ENCODE measurements around the gene PRKCSH.
"Not testable (repeated sequence)": the region's sequence is repeated elsewhere in the genome, so short reads cannot be mapped to it uniquely, and the experiment has no call there.

The PRKCSH gene

GRCh38 chr19:11475343-11475742, 39.9 kb downstream of the PRKCSH start:
- not testable (repeated sequence) for DNase-seq (ENCODE audit: low read depth, low spot score)

- DNase-seq (ENCODE audit: low read depth, low spot score), result no peak
Measured at GRCh38 chr19:11475861-11476260, 40.4 kb downstream of the PRKCSH start.

GRCh38 chr19:11478167-11479089, 43.0 kb downstream of the PRKCSH start:
- DNase-seq (ENCODE audit: low read depth, low spot score), result no peak

GRCh38 chr19:11479090-11479897, 43.9 kb downstream of the PRKCSH start:
- peak; percentile 88 for DNase-seq (ENCODE audit: low read depth, low spot score)

GRCh38 chr19:11479898-11480714, 44.7 kb downstream of the PRKCSH start:
- no peak for DNase-seq (ENCODE audit: low read depth, low spot score)

GRCh38 chr19:11480715-11481533, 45.5 kb downstream of the PRKCSH start, which contains the start of gene ELAVL3:
Gene ELAVL3 (minus strand): TSS chr19:11481046. CDS start chr19:11480608, 438 bp downstream.
- DNase-seq (ENCODE audit: low read depth, low spot score), result peak; percentile 36

GRCh38 chr19:11481534-11482383, 46.3 kb downstream of the PRKCSH start:
- DNase-seq (ENCODE audit: low read depth, low spot score), result peak; percentile 89

GRCh38 chr19:11482384-11483050, 47.1 kb downstream of the PRKCSH start:
- peak; percentile 87 for DNase-seq (ENCODE audit: low read depth, low spot score)

- peak; percentile 31 for DNase-seq (ENCODE audit: low read depth, low spot score)
Measured at GRCh38 chr19:11483366-11484111, 48.1 kb downstream of the PRKCSH start.

GRCh38 chr19:11485245-11485837, 49.9 kb downstream of the PRKCSH start:
- DNase-seq (ENCODE audit: low read depth, low spot score), result no peak

- DNase-seq (ENCODE audit: low read depth, low spot score), result no peak
Measured at GRCh38 chr19:11486661-11487503, 51.4 kb downstream of the PRKCSH start.

GRCh38 chr19:11489378-11489777, 53.9 kb downstream of the PRKCSH start:
- DNase-seq (ENCODE audit: low read depth, low spot score), result no peak

GRCh38 chr19:11494634-11495285, 59.3 kb downstream of the PRKCSH start:
- no peak for DNase-seq (ENCODE audit: low read depth, low spot score)

GRCh38 chr19:11495481-11495880, 60.0 kb downstream of the PRKCSH start:
- DNase-seq (ENCODE audit: low read depth, low spot score), result no peak

GRCh38 chr19:11495885-11496284, 60.5 kb downstream of the PRKCSH start:
- DNase-seq (ENCODE audit: low read depth, low spot score), result no peak

GRCh38 chr19:11496391-11497163, 61.1 kb downstream of the PRKCSH start:
- peak; percentile 90 for DNase-seq (ENCODE audit: low read depth, low spot score)

Data from ELF-1 (cell line).